ENCODE measurements around the gene RANGAP1. TPM values are rescaled to one million over a fixed set of nuclear protein-coding genes. Genes with fewer than 3 reads are reported as not detected.
A peak's percentile ranks its signal among the peaks of the same experiment; 100 is the strongest.

Gene RANGAP1
- polyA plus RNA-seq, 2 of the 4 experiments (the other 2 are of a cell fraction), result 44.9 to 75.1 TPM

DNA sequence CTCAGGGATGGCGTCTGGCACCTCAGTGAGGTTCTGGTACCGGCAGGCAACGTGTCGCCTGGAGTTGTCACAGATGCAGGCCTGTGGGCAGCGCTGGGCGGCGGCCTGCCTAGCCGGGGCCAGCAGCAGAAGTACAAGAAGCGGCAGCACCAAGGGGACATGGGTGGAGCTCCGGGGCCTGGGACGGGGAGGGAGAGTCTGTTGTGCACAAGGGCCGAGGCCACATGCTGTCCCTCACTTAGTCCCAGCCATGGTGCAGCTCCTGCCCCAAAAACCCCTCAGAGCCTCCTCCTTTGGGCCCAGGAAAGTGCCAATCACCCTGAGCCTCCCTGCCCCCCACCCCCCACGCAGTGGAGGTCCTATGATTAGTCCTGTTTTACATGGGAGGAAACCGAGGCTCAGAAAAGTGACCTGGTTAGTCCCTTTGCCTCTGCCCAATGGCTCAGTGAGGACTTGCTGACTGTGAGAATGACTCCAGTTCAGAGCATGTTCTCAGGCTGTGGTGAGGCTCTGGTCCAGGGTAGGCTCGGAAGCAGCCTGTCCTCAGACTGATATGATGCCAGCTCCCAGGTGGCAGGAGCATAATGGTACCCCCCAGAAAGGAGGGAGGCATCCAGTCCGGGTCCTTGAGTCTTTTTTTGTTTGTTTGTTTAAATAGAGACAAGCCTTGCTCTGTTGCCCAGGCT is 46.4 kb downstream of the RANGAP1 start:
- Histone ChIP-seq H3K4me3 (no peak overlapping the region), H3K4me2 (no peak overlapping the region), H3K27ac (no peak overlapping the region), H3K9me3 (no peaks in the 10 kb centered on the region), H3K4me1 (no peaks in the 10 kb centered on the region)
- no peak for FAIRE-seq
- DNase-seq (ENCODE audit: low read depth in 1 of 2, low spot score in 1 of 2), result no peak
- ChIA-PET CTCF (interaction anchor here (0.9 kb wide), 1 partner anchor 21 kb away, joined by 3 read pairs; no protein-coding TSS in a partner anchor), POLR2A (no interaction called here)
- WGBS (ENCODE audit: missing lambda C conversion rate), result 83% methylated on average over 9 of the region's 16 CpGs
- TF ChIP-seq NR3C1 (IDR thresholded peaks at IDR 0.05), result no peak
- TF ChIP-seq, protein P1, sequence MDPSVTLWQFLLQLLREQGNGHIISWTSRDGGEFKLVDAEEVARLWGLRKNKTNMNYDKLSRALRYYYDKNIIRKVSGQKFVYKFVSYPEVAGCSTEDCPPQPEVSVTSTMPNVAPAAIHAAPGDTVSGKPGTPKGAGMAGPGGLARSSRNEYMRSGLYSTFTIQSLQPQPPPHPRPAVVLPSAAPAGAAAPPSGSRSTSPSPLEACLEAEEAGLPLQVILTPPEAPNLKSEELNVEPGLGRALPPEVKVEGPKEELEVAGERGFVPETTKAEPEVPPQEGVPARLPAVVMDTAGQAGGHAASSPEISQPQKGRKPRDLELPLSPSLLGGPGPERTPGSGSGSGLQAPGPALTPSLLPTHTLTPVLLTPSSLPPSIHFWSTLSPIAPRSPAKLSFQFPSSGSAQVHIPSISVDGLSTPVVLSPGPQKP (IDR thresholded peaks at IDR 0.05; ENCODE audit: low read depth, low read length), result no peak
- TF ChIP-seq, protein P2, sequence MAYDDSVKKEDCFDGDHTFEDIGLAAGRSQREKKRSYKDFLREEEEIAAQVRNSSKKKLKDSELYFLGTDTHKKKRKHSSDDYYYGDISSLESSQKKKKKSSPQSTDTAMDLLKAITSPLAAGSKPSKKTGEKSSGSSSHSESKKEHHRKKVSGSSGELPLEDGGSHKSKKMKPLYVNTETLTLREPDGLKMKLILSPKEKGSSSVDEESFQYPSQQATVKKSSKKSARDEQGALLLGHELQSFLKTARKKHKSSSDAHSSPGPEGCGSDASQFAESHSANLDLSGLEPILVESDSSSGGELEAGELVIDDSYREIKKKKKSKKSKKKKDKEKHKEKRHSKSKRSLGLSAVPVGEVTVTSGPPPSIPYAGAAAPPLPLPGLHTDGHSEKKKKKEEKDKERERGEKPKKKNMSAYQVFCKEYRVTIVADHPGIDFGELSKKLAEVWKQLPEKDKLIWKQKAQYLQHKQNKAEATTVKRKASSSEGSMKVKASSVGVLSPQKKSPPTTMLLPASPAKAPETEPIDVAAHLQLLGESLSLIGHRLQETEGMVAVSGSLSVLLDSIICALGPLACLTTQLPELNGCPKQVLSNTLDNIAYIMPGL (CRISPR knock-in tag; IDR thresholded peaks at IDR 0.05; ENCODE audit: borderline replicate concordance), result no peak
- TF ChIP-seq, protein P3, sequence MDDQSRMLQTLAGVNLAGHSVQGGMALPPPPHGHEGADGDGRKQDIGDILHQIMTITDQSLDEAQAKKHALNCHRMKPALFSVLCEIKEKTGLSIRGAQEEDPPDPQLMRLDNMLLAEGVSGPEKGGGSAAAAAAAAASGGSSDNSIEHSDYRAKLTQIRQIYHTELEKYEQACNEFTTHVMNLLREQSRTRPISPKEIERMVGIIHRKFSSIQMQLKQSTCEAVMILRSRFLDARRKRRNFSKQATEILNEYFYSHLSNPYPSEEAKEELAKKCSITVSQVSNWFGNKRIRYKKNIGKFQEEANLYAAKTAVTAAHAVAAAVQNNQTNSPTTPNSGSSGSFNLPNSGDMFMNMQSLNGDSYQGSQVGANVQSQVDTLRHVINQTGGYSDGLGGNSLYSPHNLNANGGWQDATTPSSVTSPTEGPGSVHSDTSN (IDR thresholded peaks at IDR 0.05), result no peak
- no peak for TF ChIP-seq KDM1A (IDR thresholded peaks at IDR 0.05; ENCODE audit: low read depth)
- no peak for TF ChIP-seq FOXS1 (CRISPR knock-in tag; IDR thresholded peaks at IDR 0.05)
- TF ChIP-seq MYC (IDR thresholded peaks at IDR 0.05; ENCODE audit: borderline replicate concordance, low read length), result no peak
- no peak for TF ChIP-seq TP53 (CRISPR knock-in tag; IDR thresholded peaks at IDR 0.05)
- TF ChIP-seq RCOR1 (IDR thresholded peaks at IDR 0.05; ENCODE audit: low read depth, low read length), result no peak
- no peak for TF ChIP-seq HOXA7 (CRISPR knock-in tag; IDR thresholded peaks at IDR 0.05)
- TF ChIP-seq FOSB (CRISPR knock-in tag; IDR thresholded peaks at IDR 0.05), result no peak
- TF ChIP-seq FOSL2 (IDR thresholded peaks at IDR 0.05), result no peak
- no peak for TF ChIP-seq FOSL2 (CRISPR knock-in tag; IDR thresholded peaks at IDR 0.05)
- no peak for TF ChIP-seq CBX2 (IDR thresholded peaks at IDR 0.05; ENCODE audit: borderline replicate concordance, low read depth)
- no peak for TF ChIP-seq NFE2L2 (conservative IDR thresholded peaks at IDR 0.05; ENCODE audit: low read length)
- no peak for TF ChIP-seq NPAS2 (CRISPR knock-in tag; IDR thresholded peaks at IDR 0.05; ENCODE audit: borderline replicate concordance)
- TF ChIP-seq GATA3 (IDR thresholded peaks at IDR 0.05; ENCODE audit: borderline replicate concordance), result no peak
- TF ChIP-seq CBX8 (IDR thresholded peaks at IDR 0.05), result no peak
- no peak for TF ChIP-seq CHD2 (IDR thresholded peaks at IDR 0.05; ENCODE audit: low read length, partially characterized antibody)
- peak in 1 of 2 experiments; percentile 15; a peak in 3 of 6 replicates for ATAC-seq

DNA sequence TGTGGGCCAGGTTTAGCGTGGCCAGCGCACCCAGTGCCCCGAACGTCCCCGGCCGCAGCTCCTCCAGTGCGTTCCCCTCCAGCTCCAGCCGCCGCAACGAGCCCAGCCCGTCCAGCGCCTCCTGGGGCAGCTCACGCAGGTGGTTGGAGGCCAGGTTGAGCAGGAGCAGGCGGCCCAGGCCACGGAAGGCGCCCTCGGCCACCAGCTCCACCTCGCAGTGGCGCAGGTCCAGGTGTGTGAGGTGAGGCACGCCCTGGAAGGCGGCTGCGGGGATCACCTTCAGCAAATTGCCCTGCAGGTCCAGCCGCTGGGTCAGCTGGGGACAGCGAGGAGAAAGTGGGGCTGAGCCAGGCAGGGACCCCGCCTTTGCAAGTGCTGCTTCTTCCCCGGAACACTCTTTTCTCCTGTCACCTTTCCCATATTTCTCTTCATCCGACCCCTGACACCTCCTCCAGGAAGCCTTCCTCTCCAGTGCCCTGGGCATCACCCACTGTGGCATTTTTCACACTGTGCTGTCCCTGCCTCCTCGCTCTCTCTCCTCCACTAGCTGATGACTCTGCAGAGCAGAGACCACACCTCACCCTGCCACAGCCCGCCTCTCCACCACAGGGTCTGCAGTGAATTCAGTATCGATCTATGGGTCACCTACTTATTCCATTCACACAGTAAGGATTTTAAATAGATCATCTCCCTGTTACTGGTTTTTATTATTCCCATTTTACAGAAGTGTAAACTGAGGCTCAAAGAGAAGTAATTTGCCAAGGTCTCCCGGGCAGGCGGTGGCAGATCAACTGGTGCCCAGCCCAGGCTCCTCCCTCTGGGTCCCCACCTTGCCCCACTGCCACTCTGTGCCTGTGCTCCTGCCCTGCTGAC is 47.2 kb downstream of the RANGAP1 start:
- H3K9me3 ChIP-seq, result no peaks in the 10 kb centered on the region
- H3K4me3 ChIP-seq, result no peak overlapping the region
- H3K4me1 ChIP-seq, result no peaks in the 10 kb centered on the region
- FAIRE-seq (no peak), DNase-seq (ENCODE audit: low read depth in 1 of 2, low spot score in 1 of 2) (no peak), ATAC-seq (no peak)
- H3K4me2 ChIP-seq, result no peak overlapping the region
- ChIA-PET POLR2A (no interaction called here), CTCF (interaction anchor here (0.9 to 2.1 kb wide), 3 partner anchors 14 to 316 kb away, joined by 3 to 9 read pairs (median 4); no protein-coding TSS in a partner anchor)
- H3K27ac ChIP-seq, result no peak overlapping the region
- TF ChIP-seq CHD2 (IDR thresholded peaks at IDR 0.05; ENCODE audit: low read length, partially characterized antibody) (no peak), ZFP36 (IDR thresholded peaks at IDR 0.05; ENCODE audit: borderline replicate concordance, partially characterized antibody) (peak; percentile 64)
- WGBS (ENCODE audit: missing lambda C conversion rate), result 95% methylated on average over 16 of the region's 32 CpGs
